Measurements from ENCODE around the gene DHX16. TPM values are rescaled to one million over a fixed set of nuclear protein-coding genes. Genes with fewer than 3 reads are reported as not detected.

DHX16 gene
- polyA plus RNA-seq, 1 donor (not counting 4 experiments of a cell fraction or from before 2014, with no cell fraction given) = 34.2 TPM

GRCh38 chr6:30640481-30640880 lies 32.3 kb downstream of the DHX16 start:
- Histone ChIP-seq H3K9ac (ENCODE audit: control insufficient read depth, extremely low read depth, insufficient read depth, low read length) (no peak overlapping the region), H3K4me1 (ENCODE audit: control insufficient read depth, extremely low read depth, insufficient read depth, low read length) (no peaks in the 10 kb centered on the region), H3K27me3 (ENCODE audit: control insufficient read depth, extremely low read depth, insufficient read depth, low read length) (no peaks in the 10 kb centered on the region), H3K27ac (ENCODE audit: control insufficient read depth, insufficient read depth, low read length) (no peak overlapping the region), H2AFZ (ENCODE audit: control insufficient read depth, low read length) (no peak overlapping the region), H3K4me3 (ENCODE audit: control insufficient read depth in 2 of 3, extremely low read depth in 1 of 3, insufficient read depth in 2 of 3, low read depth in 1 of 3, low read length in 3 of 3) (no peak overlapping the region), H3K4me2 (ENCODE audit: control insufficient read depth, extremely low read depth, insufficient read depth, low read depth, low read length) (no peak overlapping the region), H4K20me1 (ENCODE audit: control insufficient read depth, extremely low read depth, insufficient read depth, low read length) (no peaks in the 10 kb centered on the region), H3K9me1 (ENCODE audit: control insufficient read depth, extremely low read depth, insufficient read depth, low read length) (peaks cover 2% of the 10 kb centered on the region), H3K79me2 (ENCODE audit: control insufficient read depth, insufficient read depth, low read length) (no peaks in the 10 kb centered on the region), H3K36me3 (ENCODE audit: control insufficient read depth in 2 of 2, extremely low read depth in 1 of 2, insufficient read depth in 2 of 2, low read length in 2 of 2) (peaks cover 13 to 21% of the 10 kb centered on the region in 2 experiments), H3K9me3 (ENCODE audit: control insufficient read depth, low read depth, low read length) (no peaks in the 10 kb centered on the region)
- no peak for TF ChIP-seq CTCF (optimal IDR thresholded peaks at IDR 0.05 in 1 of 3, IDR thresholded peaks at IDR 0.05 in 1 of 3, conservative IDR thresholded peaks at IDR 0.05 in 1 of 3; ENCODE audit: extremely low read depth in 1 of 3, insufficient read depth in 2 of 3, low read length in 3 of 3)
- TF ChIP-seq EZH2 (IDR thresholded peaks at IDR 0.05; ENCODE audit: low read length) = no peak
- DNase-seq (ENCODE audit: low read depth, low spot score) (no peak), FAIRE-seq (no peak)
- dilution Hi-C loops (cut with MboI; ENCODE audit: extremely low pct_ligation_motif_present, low sequenced_read_pairs) = no loop called here

- DNase-seq (ENCODE audit: low read depth, low spot score) = no peak
- H3K4me1 ChIP-seq (ENCODE audit: control insufficient read depth, extremely low read depth, insufficient read depth, low read length) = no peaks in the 10 kb centered on the region
- TF ChIP-seq CTCF (optimal IDR thresholded peaks at IDR 0.05 in 1 of 3, IDR thresholded peaks at IDR 0.05 in 1 of 3, conservative IDR thresholded peaks at IDR 0.05 in 1 of 3; ENCODE audit: extremely low read depth in 1 of 3, insufficient read depth in 2 of 3, low read length in 3 of 3) = no peak
- TF ChIP-seq EZH2 (IDR thresholded peaks at IDR 0.05; ENCODE audit: low read length) = no peak
- no peaks in the 10 kb centered on the region for H3K9me1 ChIP-seq (ENCODE audit: control insufficient read depth, extremely low read depth, insufficient read depth, low read length)
- H3K27me3 ChIP-seq (ENCODE audit: control insufficient read depth, extremely low read depth, insufficient read depth, low read length) = no peaks in the 10 kb centered on the region
- no peak overlapping the region for H2AFZ ChIP-seq (ENCODE audit: control insufficient read depth, low read length)
- no peak overlapping the region for H3K27ac ChIP-seq (ENCODE audit: control insufficient read depth, insufficient read depth, low read length)
- dilution Hi-C loops (cut with MboI; ENCODE audit: extremely low pct_ligation_motif_present, low sequenced_read_pairs) = no loop called here
- no peak for FAIRE-seq
- no peak overlapping the region for H3K9ac ChIP-seq (ENCODE audit: control insufficient read depth, extremely low read depth, insufficient read depth, low read length)
- no peak overlapping the region for H3K4me2 ChIP-seq (ENCODE audit: control insufficient read depth, extremely low read depth, insufficient read depth, low read depth, low read length)
- H4K20me1 ChIP-seq (ENCODE audit: control insufficient read depth, extremely low read depth, insufficient read depth, low read length) = no peaks in the 10 kb centered on the region
- H3K79me2 ChIP-seq (ENCODE audit: control insufficient read depth, insufficient read depth, low read length) = no peaks in the 10 kb centered on the region
- no peak overlapping the region for H3K4me3 ChIP-seq (ENCODE audit: control insufficient read depth in 2 of 3, extremely low read depth in 1 of 3, insufficient read depth in 2 of 3, low read depth in 1 of 3, low read length in 3 of 3)
- H3K36me3 ChIP-seq (ENCODE audit: control insufficient read depth in 2 of 2, extremely low read depth in 1 of 2, insufficient read depth in 2 of 2, low read length in 2 of 2) = peaks cover 12 to 17% of the 10 kb centered on the region in 2 experiments
- H3K9me3 ChIP-seq (ENCODE audit: control insufficient read depth, low read depth, low read length) = no peaks in the 10 kb centered on the region
These were observed 37.0 kb downstream of the DHX16 start for GRCh38 chr6:30635834-30636233.
